ENCODE measurements around the gene LBX1. TPM values are rescaled to one million over a fixed set of nuclear protein-coding genes. Genes with fewer than 3 reads are reported as not detected.

The LBX1 gene
- polyA plus RNA-seq, 1 donor from 2014 or later, result not detected

DNA sequence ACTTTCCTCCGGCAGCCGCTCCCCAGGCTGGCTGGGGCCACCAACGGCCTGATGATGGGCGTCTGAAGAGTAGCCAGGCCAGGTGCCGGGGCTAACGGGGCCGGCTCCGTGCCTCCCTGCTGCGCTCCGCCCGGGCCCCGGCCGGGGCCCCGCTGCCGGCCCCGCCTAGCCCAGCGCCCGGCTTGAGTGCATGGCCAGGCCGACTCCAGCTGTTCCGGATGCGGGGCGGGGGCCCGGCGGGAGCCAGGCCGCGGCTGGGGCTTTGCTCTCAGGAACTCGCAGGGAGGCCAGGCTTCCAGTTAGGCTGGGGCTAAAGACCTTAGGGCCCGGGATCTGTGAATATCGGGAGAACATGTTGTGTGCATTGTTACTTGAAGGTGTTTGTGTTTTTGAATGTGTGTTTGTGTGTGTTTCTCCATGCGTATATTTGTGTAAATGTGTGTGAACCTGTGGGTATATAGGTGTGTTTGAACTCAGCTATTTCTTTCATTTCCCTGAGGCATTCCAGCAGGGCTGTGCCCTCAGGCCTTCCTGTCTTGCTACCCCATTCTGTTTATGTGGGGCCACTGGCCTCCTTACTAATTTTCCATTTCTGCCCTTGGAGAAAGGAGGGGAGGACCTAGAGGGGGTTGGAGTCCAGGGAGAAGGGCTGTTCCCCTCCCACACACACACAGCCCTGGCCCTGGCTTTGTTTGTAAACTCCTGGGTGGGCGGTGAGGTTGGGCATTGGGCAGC, 1.1 kb upstream of the LBX1 start:
- Histone ChIP-seq H4K20me1 (ENCODE audit: insufficient read depth) (no peaks in the 10 kb centered on the region), H3K4me2 (ENCODE audit: low read length) (no peak overlapping the region), H3K4me3 (ENCODE audit: low read length) (no peak overlapping the region)

DNA sequence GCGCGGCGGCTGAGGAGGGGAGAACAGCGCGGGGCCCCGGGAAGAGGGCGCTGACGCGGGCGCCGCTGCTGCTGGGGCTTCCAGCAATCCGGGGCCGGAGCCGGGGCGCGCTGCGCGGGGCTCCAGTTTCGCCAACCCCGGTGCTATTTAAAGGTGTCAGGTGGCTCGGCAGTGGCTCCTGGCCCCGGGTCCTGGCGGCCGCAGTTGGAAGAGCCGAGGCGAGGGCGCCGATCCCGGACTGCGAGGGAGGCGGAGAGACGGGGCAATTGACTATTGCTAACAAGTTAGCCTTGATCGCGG, 347 bp downstream of the LBX1 start:
- H3F3A ChIP-seq (ENCODE audit: insufficient read depth, low read length, poor library complexity, severe bottlenecking), result no peaks in the 10 kb centered on the region
- TF ChIP-seq POLR2AphosphoS5 (IDR thresholded peaks at IDR 0.05), result no peak
- TF ChIP-seq, protein P1, sequence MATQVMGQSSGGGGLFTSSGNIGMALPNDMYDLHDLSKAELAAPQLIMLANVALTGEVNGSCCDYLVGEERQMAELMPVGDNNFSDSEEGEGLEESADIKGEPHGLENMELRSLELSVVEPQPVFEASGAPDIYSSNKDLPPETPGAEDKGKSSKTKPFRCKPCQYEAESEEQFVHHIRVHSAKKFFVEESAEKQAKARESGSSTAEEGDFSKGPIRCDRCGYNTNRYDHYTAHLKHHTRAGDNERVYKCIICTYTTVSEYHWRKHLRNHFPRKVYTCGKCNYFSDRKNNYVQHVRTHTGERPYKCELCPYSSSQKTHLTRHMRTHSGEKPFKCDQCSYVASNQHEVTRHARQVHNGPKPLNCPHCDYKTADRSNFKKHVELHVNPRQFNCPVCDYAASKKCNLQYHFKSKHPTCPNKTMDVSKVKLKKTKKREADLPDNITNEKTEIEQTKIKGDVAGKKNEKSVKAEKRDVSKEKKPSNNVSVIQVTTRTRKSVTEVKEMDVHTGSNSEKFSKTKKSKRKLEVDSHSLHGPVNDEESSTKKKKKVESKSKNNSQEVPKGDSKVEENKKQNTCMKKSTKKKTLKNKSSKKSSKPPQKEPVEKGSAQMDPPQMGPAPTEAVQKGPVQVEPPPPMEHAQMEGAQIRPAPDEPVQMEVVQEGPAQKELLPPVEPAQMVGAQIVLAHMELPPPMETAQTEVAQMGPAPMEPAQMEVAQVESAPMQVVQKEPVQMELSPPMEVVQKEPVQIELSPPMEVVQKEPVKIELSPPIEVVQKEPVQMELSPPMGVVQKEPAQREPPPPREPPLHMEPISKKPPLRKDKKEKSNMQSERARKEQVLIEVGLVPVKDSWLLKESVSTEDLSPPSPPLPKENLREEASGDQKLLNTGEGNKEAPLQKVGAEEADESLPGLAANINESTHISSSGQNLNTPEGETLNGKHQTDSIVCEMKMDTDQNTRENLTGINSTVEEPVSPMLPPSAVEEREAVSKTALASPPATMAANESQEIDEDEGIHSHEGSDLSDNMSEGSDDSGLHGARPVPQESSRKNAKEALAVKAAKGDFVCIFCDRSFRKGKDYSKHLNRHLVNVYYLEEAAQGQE (IDR thresholded peaks at IDR 0.05; ENCODE audit: borderline replicate concordance), result no peak
- no peak for TF ChIP-seq EZH2 (IDR thresholded peaks at IDR 0.05; ENCODE audit: borderline replicate concordance, insufficient read depth, low read length, poor library complexity, severe bottlenecking)
- TF ChIP-seq, protein P2, sequence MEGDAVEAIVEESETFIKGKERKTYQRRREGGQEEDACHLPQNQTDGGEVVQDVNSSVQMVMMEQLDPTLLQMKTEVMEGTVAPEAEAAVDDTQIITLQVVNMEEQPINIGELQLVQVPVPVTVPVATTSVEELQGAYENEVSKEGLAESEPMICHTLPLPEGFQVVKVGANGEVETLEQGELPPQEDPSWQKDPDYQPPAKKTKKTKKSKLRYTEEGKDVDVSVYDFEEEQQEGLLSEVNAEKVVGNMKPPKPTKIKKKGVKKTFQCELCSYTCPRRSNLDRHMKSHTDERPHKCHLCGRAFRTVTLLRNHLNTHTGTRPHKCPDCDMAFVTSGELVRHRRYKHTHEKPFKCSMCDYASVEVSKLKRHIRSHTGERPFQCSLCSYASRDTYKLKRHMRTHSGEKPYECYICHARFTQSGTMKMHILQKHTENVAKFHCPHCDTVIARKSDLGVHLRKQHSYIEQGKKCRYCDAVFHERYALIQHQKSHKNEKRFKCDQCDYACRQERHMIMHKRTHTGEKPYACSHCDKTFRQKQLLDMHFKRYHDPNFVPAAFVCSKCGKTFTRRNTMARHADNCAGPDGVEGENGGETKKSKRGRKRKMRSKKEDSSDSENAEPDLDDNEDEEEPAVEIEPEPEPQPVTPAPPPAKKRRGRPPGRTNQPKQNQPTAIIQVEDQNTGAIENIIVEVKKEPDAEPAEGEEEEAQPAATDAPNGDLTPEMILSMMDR (IDR thresholded peaks at IDR 0.05; ENCODE audit: poor library complexity, severe bottlenecking), result no peak
- no peak for TF ChIP-seq TAF1 (IDR thresholded peaks at IDR 0.05; ENCODE audit: low read depth)
- TF ChIP-seq RAD21 (conservative IDR thresholded peaks at IDR 0.05), result no peak
- no peak for TF ChIP-seq EP300 (conservative IDR thresholded peaks at IDR 0.05; ENCODE audit: poor library complexity, severe bottlenecking)
- TF ChIP-seq MXI1 (conservative IDR thresholded peaks at IDR 0.05; ENCODE audit: poor library complexity, severe bottlenecking), result no peak
- no peak for TF ChIP-seq SMC3 (conservative IDR thresholded peaks at IDR 0.05; ENCODE audit: poor library complexity)
- peaks cover 99% of the 10 kb centered on the region for H3K27me3 ChIP-seq (ENCODE audit: insufficient read depth, low read depth, low read length)
- no peak overlapping the region for H2AFZ ChIP-seq (ENCODE audit: low read depth, low read length)
- no peak overlapping the region for H3K4me3 ChIP-seq (ENCODE audit: low read length)
- no peaks in the 10 kb centered on the region for H3K9me2 ChIP-seq (ENCODE audit: insufficient read depth, low read length)
- H3K9me3 ChIP-seq (ENCODE audit: low read length), result no peaks in the 10 kb centered on the region
- no peaks in the 10 kb centered on the region for H3K79me2 ChIP-seq (replicated peaks; ENCODE audit: insufficient read depth, low read length)
- no peak overlapping the region for H3K4me2 ChIP-seq (ENCODE audit: low read length)
- H3K9ac ChIP-seq (ENCODE audit: low read length), result no peak overlapping the region
- no peaks in the 10 kb centered on the region for H4K20me1 ChIP-seq (ENCODE audit: insufficient read depth)
- no peaks in the 10 kb centered on the region for H3K36me3 ChIP-seq (ENCODE audit: insufficient read depth, low read length)
- H3K27ac ChIP-seq (ENCODE audit: low read length), result no peak overlapping the region

More for the DNA sequence above, 1.1 kb upstream of the LBX1 start:
- TF ChIP-seq TAF1 (IDR thresholded peaks at IDR 0.05; ENCODE audit: low read depth) (no peak), EP300 (conservative IDR thresholded peaks at IDR 0.05; ENCODE audit: poor library complexity, severe bottlenecking) (no peak), RAD21 (conservative IDR thresholded peaks at IDR 0.05) (no peak), POLR2AphosphoS5 (IDR thresholded peaks at IDR 0.05) (no peak), SMC3 (conservative IDR thresholded peaks at IDR 0.05; ENCODE audit: poor library complexity) (no peak), EZH2 (IDR thresholded peaks at IDR 0.05; ENCODE audit: borderline replicate concordance, insufficient read depth, low read length, poor library complexity, severe bottlenecking) (no peak)
- TF ChIP-seq, protein P1 (IDR thresholded peaks at IDR 0.05; ENCODE audit: borderline replicate concordance), result no peak
- Histone ChIP-seq H3K27ac (ENCODE audit: low read length) (no peak overlapping the region), H3F3A (ENCODE audit: insufficient read depth, low read length, poor library complexity, severe bottlenecking) (no peaks in the 10 kb centered on the region), H3K9me3 (ENCODE audit: low read length) (no peaks in the 10 kb centered on the region), H3K36me3 (ENCODE audit: insufficient read depth, low read length) (no peaks in the 10 kb centered on the region), H3K79me2 (replicated peaks; ENCODE audit: insufficient read depth, low read length) (no peaks in the 10 kb centered on the region), H2AFZ (ENCODE audit: low read depth, low read length) (no peak overlapping the region), H3K9me2 (ENCODE audit: insufficient read depth, low read length) (no peaks in the 10 kb centered on the region), H3K27me3 (ENCODE audit: insufficient read depth, low read depth, low read length) (peaks cover 99% of the 10 kb centered on the region), H3K9ac (ENCODE audit: low read length) (no peak overlapping the region)
